H1 (cell line): ENCODE measurements around the gene FAM83G. TPM values are rescaled to one million over a fixed set of nuclear protein-coding genes. Genes with fewer than 3 reads are reported as not detected.
"Not testable (repeated sequence)": the region's sequence is repeated elsewhere in the genome, so short reads cannot be mapped to it uniquely, and the experiment has no call there.

Source experiments
- CTCF ChIA-PET: fragments of 300-600 bp; sonication (Branson Sonifier 250); formaldehyde crosslinking; loops from one replicate; lab custom pipeline; 2021; ENCODE audit not compliant: partially characterized antibody; lab: Charles Lee
- POLR2A ChIA-PET: fragments of 300-600 bp; sonication (Branson Sonifier 250); formaldehyde crosslinking; loops from one replicate; lab custom pipeline; 2021; ENCODE audit warnings: inconsistent platforms; ENCODE audit not compliant: partially characterized antibody; lab: Charles Lee
- DNase-seq, 2 experiments: peaks; one replicate each; pipeline versions ENCODE4 v3.0.0 to v3.0.0-alpha.2; 2010 to 2022; ENCODE audit warnings: low spot score in 2 of 2, low read depth in 1 of 2, mixed read lengths in 1 of 2
- FAIRE-seq: peaks from 2 replicates; lab custom pipeline; 2011; peaks lifted over from hg19 to GRCh38; lab: Jason Lieb, UNC
- H2AFZ ChIP-seq: 2 replicates; pipeline ENCODE4 v1.8.1; 2012; ENCODE audit warnings: low read length, inconsistent platforms
- H2AK5ac ChIP-seq: 2 replicates; pipeline ENCODE4 v1.6.1; 2013; ENCODE audit warnings: low read depth, low read length
- H2BK120ac ChIP-seq: replicated peaks from 2 replicates; pipeline ENCODE3; 2013; ENCODE audit warnings: low read depth, low read length, inconsistent platforms
- H2BK12ac ChIP-seq: 2 replicates; pipeline ENCODE4 v1.6.1; 2013; ENCODE audit warnings: low read depth, low read length
- H2BK15ac ChIP-seq: 2 replicates; pipeline ENCODE4 v1.6.1; 2013; ENCODE audit warnings: low read length
- H2BK20ac ChIP-seq: 2 replicates; pipeline ENCODE4 v1.6.1; 2013; ENCODE audit warnings: low read length
- H2BK5ac ChIP-seq: 2 replicates; pipeline ENCODE4 v1.6.1; 2013; ENCODE audit warnings: low read depth, low read length
- H3K14ac ChIP-seq: 2 replicates; pipeline ENCODE4 v1.6.1; 2013; ENCODE audit warnings: inconsistent platforms; ENCODE audit not compliant: insufficient read length
- H3K18ac ChIP-seq: 2 replicates; pipeline ENCODE4 v1.6.1; 2013; ENCODE audit warnings: low read length; ENCODE audit errors: extremely low read depth
- H3K23ac ChIP-seq: 2 replicates; pipeline ENCODE4 v1.6.1; 2013; ENCODE audit warnings: inconsistent platforms; ENCODE audit not compliant: insufficient read length
- H3K23me2 ChIP-seq: 2 replicates; pipeline ENCODE4 v1.6.1; 2013; ENCODE audit warnings: low read depth, low read length
- H3K27ac ChIP-seq: 2 replicates; pipeline ENCODE4 v1.6.1; 2011; ENCODE audit warnings: low read depth, low read length, inconsistent platforms
- H3K27me3 ChIP-seq, 4 experiments: replicated peaks in 1 of 4; 1 replicate in 1 of 4; 2 replicates in 3 of 4; pipeline versions ENCODE4 v1.6.1 to v1.8.1; 2011 to 2013; ENCODE audit warnings: low read length in 3 of 4, mild to moderate bottlenecking in 3 of 4, inconsistent platforms in 2 of 4, mixed read lengths in 2 of 4, moderate library complexity in 1 of 4; ENCODE audit not compliant: control insufficient read depth in 3 of 4, insufficient read depth in 3 of 4; ENCODE audit errors: extremely low read depth in 1 of 4
- H3K36me3 ChIP-seq, 4 experiments: 2 replicates each; pipeline versions ENCODE4 v1.6.1 to v1.8.1; 2011 to 2013; ENCODE audit warnings: mild to moderate bottlenecking in 4 of 4, low read length in 3 of 4, moderate library complexity in 2 of 4, control low read depth in 1 of 4, inconsistent platforms in 1 of 4; ENCODE audit not compliant: insufficient read depth in 4 of 4, control insufficient read depth in 2 of 4
- H3K4ac ChIP-seq: replicated peaks from 2 replicates; pipeline ENCODE3; 2013; ENCODE audit warnings: low read length, low read depth, mixed read lengths, inconsistent platforms; ENCODE audit not compliant: insufficient read length
- H3K4me1 ChIP-seq, 4 experiments: replicated peaks in 1 of 4; 1 replicate in 1 of 4; 2 replicates in 3 of 4; pipeline versions ENCODE4 v1.6.1 to v1.8.1; 2011 to 2013; ENCODE audit warnings: low read length in 3 of 4, inconsistent platforms in 2 of 4, mixed read lengths in 1 of 4; ENCODE audit not compliant: insufficient read depth in 4 of 4, control insufficient read depth in 3 of 4
- H3K4me2 ChIP-seq, 2 experiments: 2 replicates each; pipeline versions ENCODE4 v1.6.1 to v1.8.1; 2011 to 2013; ENCODE audit warnings: low read depth in 2 of 2, low read length in 2 of 2, control low read depth in 1 of 2, inconsistent platforms in 1 of 2, mild to moderate bottlenecking in 1 of 2; ENCODE audit not compliant: insufficient read depth in 1 of 2
- H3K4me3 ChIP-seq, 4 experiments: fragments of 200-600, 300-600 bp in 1 of 4; sonication (generic), shearing (Covaris generic), sonication (Bioruptor Twin) in 1 of 4; 2 replicates each; pipeline versions ENCODE4 v1.5.1 to v1.8.1; 2011 to 2016; ENCODE audit warnings: low read length in 4 of 4, low read depth in 3 of 4, control low read depth in 2 of 4, inconsistent platforms in 2 of 4, mild to moderate bottlenecking in 2 of 4, mixed read lengths in 1 of 4, moderate library complexity in 1 of 4; ENCODE audit not compliant: insufficient read depth in 2 of 4; ENCODE audit errors: extremely low read depth in 1 of 4
- H3K56ac ChIP-seq: replicated peaks from 2 replicates; pipeline ENCODE3; 2013; ENCODE audit warnings: low read depth, mild to moderate bottlenecking, mixed read lengths, low read length, inconsistent platforms; ENCODE audit not compliant: insufficient read length
- H3K79me1 ChIP-seq: 2 replicates; pipeline ENCODE4 v1.6.1; 2013; ENCODE audit warnings: low read depth, low read length, control low read depth
- H3K79me2 ChIP-seq, 2 experiments: 2 replicates each; pipeline versions ENCODE4 v1.6.1 to v1.8.1; 2012 to 2013; ENCODE audit warnings: low read length in 2 of 2, mild to moderate bottlenecking in 2 of 2, inconsistent platforms in 1 of 2; ENCODE audit not compliant: insufficient read depth in 2 of 2, control insufficient read depth in 1 of 2
- H3K9ac ChIP-seq, 4 experiments: replicated peaks in 1 of 4; 1 replicate in 1 of 4; 2 replicates in 3 of 4; pipeline versions ENCODE4 v1.6.1 to v1.8.1; 2011 to 2013; ENCODE audit warnings: low read depth in 3 of 4, low read length in 3 of 4, control low read depth in 2 of 4, mild to moderate bottlenecking in 2 of 4, moderate library complexity in 2 of 4, inconsistent platforms in 1 of 4; ENCODE audit errors: extremely low read depth in 1 of 4
- H3K9me3 ChIP-seq, 2 experiments: 2 replicates each; pipeline versions ENCODE4 v1.6.1 to v1.8.1; 2012 to 2013; ENCODE audit warnings: mild to moderate bottlenecking in 2 of 2, moderate library complexity in 2 of 2, control low read depth in 1 of 2, inconsistent platforms in 1 of 2, low read depth in 1 of 2, low read length in 1 of 2, mixed read lengths in 1 of 2; ENCODE audit not compliant: insufficient read depth in 2 of 2
- H4K20me1 ChIP-seq, 2 experiments: replicated peaks in 1 of 2; 2 replicates each; pipeline versions ENCODE3 to v1.8.1; 2011 to 2013; ENCODE audit warnings: inconsistent platforms in 2 of 2, low read length in 2 of 2, mild to moderate bottlenecking in 1 of 2; ENCODE audit not compliant: insufficient read depth in 2 of 2, control insufficient read depth in 1 of 2
- H4K5ac ChIP-seq: 2 replicates; pipeline ENCODE4 v1.6.1; 2013; ENCODE audit warnings: low read length, low read depth, mixed read lengths, inconsistent platforms; ENCODE audit not compliant: insufficient read length
- H4K8ac ChIP-seq: 2 replicates; pipeline ENCODE4 v1.8.0; 2013; ENCODE audit warnings: mild to moderate bottlenecking, moderate library complexity, low read length, inconsistent platforms; ENCODE audit not compliant: insufficient read depth; ENCODE audit errors: extremely low read depth
- H4K91ac ChIP-seq: replicated peaks from 2 replicates; pipeline ENCODE3; 2013; ENCODE audit warnings: low read length, mixed read lengths, inconsistent platforms; ENCODE audit not compliant: insufficient read length
- WGBS, 2 experiments: shearing (Covaris generic) in 1 of 2; methylation state at CpG; one replicate each; pipeline versions ENCODE4 v1.1.6 to v1.1.7; 2013 to 2015; ENCODE audit warnings: low lambda C conversion rate in 2 of 2, mixed read lengths in 2 of 2, inconsistent platforms in 1 of 2, low coverage in 1 of 2, missing lambda C conversion rate in 1 of 2; ENCODE audit not compliant: insufficient replicate concordance in 2 of 2, insufficient coverage in 1 of 2, insufficient read length in 1 of 2; ENCODE audit errors: extremely low coverage in 1 of 2, missing lambda C conversion rate in 1 of 2; 5-methylcytosine and 5-hydroxymethylcytosine counted together
- polyA plus RNA-seq, 7 experiments: library from polyadenylated mRNA; depleted of rRNA in 3 of 7; stranded (reverse) in 5 of 7; unstranded in 2 of 7; fragments of >200 nt in 5 of 7; fragments of 200-250 nt in 2 of 7; gene quantifications; 1 replicate in 5 of 7; 2 replicates in 1 of 7; 4 replicates in 1 of 7; pipeline versions ENCODE4 v1.2.1 to v1.2.3, GENCODE V29; 2011 to 2013; ENCODE audit warnings: missing spikeins in 2 of 7, mixed read lengths in 2 of 7
- total RNA-seq: library from RNA; stranded (reverse); fragmentation: NEBNext Ultra II Directional; extraction: Animal tissue kit (Norgen Biotek cat#: 25700); gene quantifications from 2 replicates; pipeline ENCODE4 v1.2.1, GENCODE V29; 2021

Gene FAM83G
- total and polyA plus RNA-seq, 2 of the 8 experiments (the other 6 are each of a cell fraction or from before 2014, with no cell fraction given), result 15.4 to 29.0 TPM

DNA sequence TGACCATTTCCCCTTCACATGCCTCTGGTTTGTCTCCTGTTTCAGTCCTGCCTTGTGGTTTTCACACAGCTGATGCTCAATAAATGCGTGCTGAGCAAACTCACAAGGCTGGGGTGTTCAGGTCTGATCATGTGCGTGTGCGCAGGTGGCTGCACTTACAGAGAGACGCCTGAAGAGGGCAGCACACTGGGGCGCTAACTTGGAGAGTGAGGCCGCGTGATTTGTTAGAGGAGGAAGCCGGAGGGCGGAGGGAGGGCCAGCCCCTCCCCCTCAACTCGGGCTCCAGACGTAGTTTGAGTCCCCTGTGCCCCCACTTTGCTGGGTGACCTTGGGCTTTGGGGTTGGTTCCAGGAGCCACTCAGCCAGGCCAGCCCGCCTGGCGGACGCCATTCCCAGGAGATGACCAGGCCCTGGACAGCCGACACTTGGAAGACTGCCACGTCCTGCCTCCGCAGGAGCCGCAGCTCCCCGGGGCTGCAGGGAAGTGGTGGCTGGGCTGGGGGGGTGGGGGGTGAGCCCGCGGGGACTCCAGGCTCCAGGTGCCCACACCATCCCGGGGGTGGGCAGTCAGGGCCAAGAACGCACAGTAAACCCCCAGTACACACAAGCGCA lies 27.9 kb upstream of the FAM83G start:
- H3K23me2 ChIP-seq, H3K9me3 ChIP-seq, POLR2A ChIA-PET, H3K36me3 ChIP-seq, FAIRE-seq, H3K4me2 ChIP-seq, H4K8ac ChIP-seq, H3K14ac ChIP-seq, H2BK20ac ChIP-seq, H4K5ac ChIP-seq, H4K91ac ChIP-seq, H2BK120ac ChIP-seq, H3K79me1 ChIP-seq, H4K20me1 ChIP-seq, H2AFZ ChIP-seq, H3K9ac ChIP-seq, H3K27me3 ChIP-seq, H3K79me2 ChIP-seq, H3K18ac ChIP-seq, H3K4ac ChIP-seq, CTCF ChIA-PET, H3K27ac ChIP-seq, H2BK12ac ChIP-seq, H3K23ac ChIP-seq, H3K56ac ChIP-seq, H2BK5ac ChIP-seq, H3K4me3 ChIP-seq, H3K4me1 ChIP-seq, H2AK5ac ChIP-seq, DNase-seq, H2BK15ac ChIP-seq: not testable (repeated sequence)
- WGBS, 2 experiments, result no CpG with 5 or more reads among the region's 24 CpGs
